HepG2 (cell line): ENCODE results near the gene POMP. TPM values are rescaled to one million over a fixed set of nuclear protein-coding genes. Genes with fewer than 3 reads are reported as not detected.

Experiments used
- FOXA1 ChIP-seq, 2 experiments: fragments of 450-650 bp in 1 of 2; sonication (generic) in 1 of 2; formaldehyde crosslinking in 1 of 2; IDR thresholded peaks; 2 replicates each; pipeline versions ENCODE4 v1.4.0 to v1.6.1; 2016 to 2020; ENCODE audit warnings: missing genetic modification reagents in 1 of 2
- FOXK1 ChIP-seq: sonication (generic); formaldehyde crosslinking; IDR thresholded peaks from 2 replicates; pipeline ENCODE4 v1.4.0; 2020; ENCODE audit warnings: low read depth, missing genetic modification reagents, borderline replicate concordance
- GZF1 ChIP-seq: sonication (generic); formaldehyde crosslinking; IDR thresholded peaks from 2 replicates; pipeline ENCODE4 v1.5.1; 2020; ENCODE audit warnings: mild to moderate bottlenecking, missing genetic modification reagents
- KDM5B ChIP-seq: sonication (generic); formaldehyde crosslinking; IDR thresholded peaks from 2 replicates; pipeline ENCODE4 v1.4.0; 2020; ENCODE audit warnings: missing genetic modification reagents, mild to moderate bottlenecking, borderline replicate concordance
- MAX ChIP-seq: IDR thresholded peaks from 2 replicates; pipeline ENCODE4 v1.6.1; 2012; ENCODE audit warnings: inconsistent platforms
- MNT ChIP-seq: fragments of 450-650 bp; IDR thresholded peaks from 2 replicates; pipeline ENCODE4 v1.6.1; 2016
- MTF2 ChIP-seq: sonication (generic); formaldehyde crosslinking; IDR thresholded peaks from 2 replicates; pipeline ENCODE4 v1.5.0; 2020; ENCODE audit warnings: missing genetic modification reagents, borderline replicate concordance
- SAFB2 ChIP-seq: sonication (generic); formaldehyde crosslinking; IDR thresholded peaks from 2 replicates; pipeline ENCODE4 v1.5.1; 2020; ENCODE audit warnings: missing genetic modification reagents, low read depth, mild to moderate bottlenecking, borderline replicate concordance
- ZMAT3 ChIP-seq: sonication (generic); formaldehyde crosslinking; conservative IDR thresholded peaks from 2 replicates; pipeline ENCODE4 v1.7.0; 2021; ENCODE audit warnings: missing genetic modification reagents
- ZNF121 ChIP-seq: sonication (generic); formaldehyde crosslinking; IDR thresholded peaks from 2 replicates; pipeline ENCODE4 v1.5.0; 2020; ENCODE audit warnings: mild to moderate bottlenecking, missing genetic modification reagents
- ZNF143 ChIP-seq: sonication (generic); formaldehyde crosslinking; IDR thresholded peaks from 2 replicates; pipeline ENCODE4 v1.4.0; 2020; ENCODE audit warnings: missing genetic modification reagents
- ZNF343 ChIP-seq: sonication (generic); formaldehyde crosslinking; IDR thresholded peaks from 2 replicates; pipeline ENCODE4 v1.4.0; 2020; ENCODE audit warnings: mild to moderate bottlenecking, missing genetic modification reagents
- ZNF580 ChIP-seq: IDR thresholded peaks from 2 replicates; pipeline ENCODE4 v1.6.1; 2016; ENCODE audit warnings: low read depth, borderline replicate concordance
- ZNF704 ChIP-seq: sonication (generic); formaldehyde crosslinking; IDR thresholded peaks from 2 replicates; pipeline ENCODE4 v1.8.1; 2023; ENCODE audit warnings: mild to moderate bottlenecking, inconsistent platforms, moderate library complexity, missing genetic modification reagents, borderline replicate concordance
- ZNF777 ChIP-seq: sonication (generic); formaldehyde crosslinking; IDR thresholded peaks from 2 replicates; pipeline ENCODE4 v1.4.0; 2020; ENCODE audit warnings: missing genetic modification reagents
- ZNF790 ChIP-seq: sonication (generic); formaldehyde crosslinking; IDR thresholded peaks from 2 replicates; pipeline ENCODE4 v1.8.0; 2022; ENCODE audit warnings: missing genetic modification reagents, mild to moderate bottlenecking, borderline replicate concordance
- polyA plus RNA-seq, 8 experiments: library from polyadenylated mRNA; depleted of rRNA in 3 of 8; stranded (reverse) in 7 of 8; unstranded in 1 of 8; fragments of >200 nt; fragmentation: Illumina TruSeq in 4 of 8; extraction: Trizol in 4 of 8; gene quantifications; 2 replicates each; pipeline versions ENCODE4 v1.2.1 to v1.2.3, GENCODE V29; 2011 to 2016; ENCODE audit warnings: low read depth in 4 of 8, missing spikeins in 1 of 8, mixed read lengths in 1 of 8; ENCODE audit not compliant: insufficient read depth in 1 of 8
- total RNA-seq, 5 experiments: library from RNA; depleted of rRNA; stranded (reverse); fragments of >200 nt; fragmentation: Illumina TruSeq; extraction: Trizol; gene quantifications; 2 replicates each; pipeline ENCODE4 v1.2.3, GENCODE V29; 2016; ENCODE audit warnings: low read depth in 1 of 5
- TF ChIP-seq, protein P1 (sequence below): sonication (generic); formaldehyde crosslinking; IDR thresholded peaks from 2 replicates; pipeline ENCODE4 v1.4.0; 2020; ENCODE audit warnings: missing genetic modification reagents, borderline replicate concordance
- TF ChIP-seq, protein P2 (sequence below), 2 experiments: IDR thresholded peaks; 2 replicates each; pipeline ENCODE4 v1.6.1; 2011 to 2012; ENCODE audit warnings: low read length in 2 of 2, borderline replicate concordance in 1 of 2, low read depth in 1 of 2, mild to moderate bottlenecking in 1 of 2, moderate library complexity in 1 of 2

Gene POMP
- total and polyA plus RNA-seq, 2 of the 13 experiments (the other 11 are each of a cell fraction or from before 2014, with no cell fraction given): 30.6 to 118 TPM

DNA sequence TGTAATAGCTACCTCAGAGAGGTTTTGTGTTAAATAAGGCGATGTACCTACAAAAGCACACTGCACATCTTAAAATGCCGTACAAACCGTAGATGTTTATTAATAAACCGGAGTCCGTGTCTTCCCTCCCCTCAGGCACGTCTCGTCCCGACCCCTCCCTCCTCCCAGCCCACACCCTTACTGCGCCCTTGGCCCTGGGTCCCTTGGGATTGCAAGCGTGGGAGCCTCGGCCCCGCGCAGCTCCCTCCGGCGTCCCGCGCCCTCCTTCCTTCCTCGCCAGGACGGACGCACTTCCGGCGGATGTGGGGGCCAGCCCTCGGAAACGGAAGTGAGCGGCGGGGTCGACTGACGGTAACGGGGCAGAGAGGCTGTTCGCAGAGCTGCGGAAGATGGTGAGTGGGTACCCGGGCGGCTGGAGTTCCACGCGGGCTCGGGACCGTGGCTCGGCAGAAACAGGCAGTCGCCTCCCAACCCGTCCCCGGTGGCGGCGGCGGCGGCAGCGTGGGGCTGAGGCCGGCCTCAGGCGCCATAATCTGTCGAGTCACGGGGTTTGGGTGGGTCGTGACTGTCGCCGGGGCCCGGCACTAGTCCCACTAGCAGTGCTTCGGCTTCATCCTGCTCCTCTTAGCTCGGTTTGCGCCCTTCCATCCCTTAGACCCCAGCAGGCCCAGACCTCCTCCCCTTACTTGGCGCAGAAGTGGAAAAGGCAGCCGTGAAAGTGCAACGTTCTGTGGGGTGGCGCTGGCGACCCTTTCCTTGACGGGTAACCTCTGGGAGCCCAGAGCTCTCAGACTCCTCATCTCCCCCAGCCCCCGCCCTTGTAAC, at the start of gene POMP (continued):
- peak; percentile 46; the same call in 1 of the 2 replicates for TF ChIP-seq KDM5B (CRISPR knock-in tag)
- TF ChIP-seq ZNF777 (CRISPR knock-in tag): peak; percentile 73
- 0 out of 2 replicates have a peak, but pooled peaks have one; percentile 32 for TF ChIP-seq SAFB2
- TF ChIP-seq ZMAT3: peak; percentile 68; the same call in 1 of the 2 replicates
- no peak for TF ChIP-seq ZNF790 (CRISPR knock-in tag)
- TF ChIP-seq FOXK1 (CRISPR knock-in tag): peak; percentile 56; the same call in 1 of the 2 replicates
- TF ChIP-seq MAX: peak; percentile 77; the same call in 1 of the 2 replicates
- TF ChIP-seq MNT: 0 out of 2 replicates have a peak, but pooled peaks have one; percentile 22
- TF ChIP-seq ZNF143 (CRISPR knock-in tag): peak; percentile 42; the same call in 1 of the 2 replicates
- peak; percentile 54; the same call in 1 of the 2 replicates for TF ChIP-seq ZNF580
- TF ChIP-seq MTF2 (CRISPR knock-in tag): no peak
- TF ChIP-seq, protein P1, sequence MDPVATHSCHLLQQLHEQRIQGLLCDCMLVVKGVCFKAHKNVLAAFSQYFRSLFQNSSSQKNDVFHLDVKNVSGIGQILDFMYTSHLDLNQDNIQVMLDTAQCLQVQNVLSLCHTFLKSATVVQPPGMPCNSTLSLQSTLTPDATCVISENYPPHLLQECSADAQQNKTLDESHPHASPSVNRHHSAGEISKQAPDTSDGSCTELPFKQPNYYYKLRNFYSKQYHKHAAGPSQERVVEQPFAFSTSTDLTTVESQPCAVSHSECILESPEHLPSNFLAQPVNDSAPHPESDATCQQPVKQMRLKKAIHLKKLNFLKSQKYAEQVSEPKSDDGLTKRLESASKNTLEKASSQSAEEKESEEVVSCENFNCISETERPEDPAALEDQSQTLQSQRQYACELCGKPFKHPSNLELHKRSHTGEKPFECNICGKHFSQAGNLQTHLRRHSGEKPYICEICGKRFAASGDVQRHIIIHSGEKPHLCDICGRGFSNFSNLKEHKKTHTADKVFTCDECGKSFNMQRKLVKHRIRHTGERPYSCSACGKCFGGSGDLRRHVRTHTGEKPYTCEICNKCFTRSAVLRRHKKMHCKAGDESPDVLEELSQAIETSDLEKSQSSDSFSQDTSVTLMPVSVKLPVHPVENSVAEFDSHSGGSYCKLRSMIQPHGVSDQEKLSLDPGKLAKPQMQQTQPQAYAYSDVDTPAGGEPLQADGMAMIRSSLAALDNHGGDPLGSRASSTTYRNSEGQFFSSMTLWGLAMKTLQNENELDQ (CRISPR knock-in tag): no peak
- TF ChIP-seq, protein P2, sequence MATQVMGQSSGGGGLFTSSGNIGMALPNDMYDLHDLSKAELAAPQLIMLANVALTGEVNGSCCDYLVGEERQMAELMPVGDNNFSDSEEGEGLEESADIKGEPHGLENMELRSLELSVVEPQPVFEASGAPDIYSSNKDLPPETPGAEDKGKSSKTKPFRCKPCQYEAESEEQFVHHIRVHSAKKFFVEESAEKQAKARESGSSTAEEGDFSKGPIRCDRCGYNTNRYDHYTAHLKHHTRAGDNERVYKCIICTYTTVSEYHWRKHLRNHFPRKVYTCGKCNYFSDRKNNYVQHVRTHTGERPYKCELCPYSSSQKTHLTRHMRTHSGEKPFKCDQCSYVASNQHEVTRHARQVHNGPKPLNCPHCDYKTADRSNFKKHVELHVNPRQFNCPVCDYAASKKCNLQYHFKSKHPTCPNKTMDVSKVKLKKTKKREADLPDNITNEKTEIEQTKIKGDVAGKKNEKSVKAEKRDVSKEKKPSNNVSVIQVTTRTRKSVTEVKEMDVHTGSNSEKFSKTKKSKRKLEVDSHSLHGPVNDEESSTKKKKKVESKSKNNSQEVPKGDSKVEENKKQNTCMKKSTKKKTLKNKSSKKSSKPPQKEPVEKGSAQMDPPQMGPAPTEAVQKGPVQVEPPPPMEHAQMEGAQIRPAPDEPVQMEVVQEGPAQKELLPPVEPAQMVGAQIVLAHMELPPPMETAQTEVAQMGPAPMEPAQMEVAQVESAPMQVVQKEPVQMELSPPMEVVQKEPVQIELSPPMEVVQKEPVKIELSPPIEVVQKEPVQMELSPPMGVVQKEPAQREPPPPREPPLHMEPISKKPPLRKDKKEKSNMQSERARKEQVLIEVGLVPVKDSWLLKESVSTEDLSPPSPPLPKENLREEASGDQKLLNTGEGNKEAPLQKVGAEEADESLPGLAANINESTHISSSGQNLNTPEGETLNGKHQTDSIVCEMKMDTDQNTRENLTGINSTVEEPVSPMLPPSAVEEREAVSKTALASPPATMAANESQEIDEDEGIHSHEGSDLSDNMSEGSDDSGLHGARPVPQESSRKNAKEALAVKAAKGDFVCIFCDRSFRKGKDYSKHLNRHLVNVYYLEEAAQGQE (IDR thresholded peaks at IDR 0.05; ENCODE audit: borderline replicate concordance in 1 of 2, low read depth in 1 of 2, low read length in 2 of 2): no peak
- no peak for TF ChIP-seq ZNF704 (CRISPR knock-in tag)
- TF ChIP-seq FOXA1 (IDR thresholded peaks at IDR 0.05): no peak
- no peak for TF ChIP-seq FOXA1 (CRISPR knock-in tag; IDR thresholded peaks at IDR 0.05)
- TF ChIP-seq ZNF343: peak; percentile 66
- no peak for TF ChIP-seq ZNF121
- no peak for TF ChIP-seq GZF1 (CRISPR knock-in tag)
